ENCODE data around the gene CCDC171.

- no peak for TF ChIP-seq CTCF (IDR thresholded peaks at IDR 0.05; ENCODE audit: insufficient read depth, low read length)
- TF ChIP-seq SPI1 (IDR thresholded peaks at IDR 0.05; ENCODE audit: borderline replicate concordance, low read depth) = no peak
- TF ChIP-seq POLR2AphosphoS5 (IDR thresholded peaks at IDR 0.05; ENCODE audit: low read depth) = peak; percentile 48; the same call in 1 of the 2 replicates
Observed at GRCh38 chr9:15510789-15511575, 41.9 kb upstream of the CCDC171 start, which contains the start of gene PSIP1.

Data from HL-60 (cell line).